SU-DHL-6 (cell line): ENCODE results near the gene KRT78.

ENCODE experiments used
- H2AFZ ChIP-seq: fragments of 200-600 bp; sonication (generic); 2 replicates; pipeline ENCODE4 v1.6.1; 2014; ENCODE audit warnings: low read depth, mild to moderate bottlenecking, moderate library complexity, mixed read lengths, antibody characterized with exemption, low read length; ENCODE audit not compliant: severe bottlenecking
- H3F3A ChIP-seq: fragments of 200-600 bp; shearing (Covaris generic); 2 replicates; pipeline ENCODE4 v1.6.0; 2016; ENCODE audit warnings: antibody characterized with exemption, mild to moderate bottlenecking; ENCODE audit not compliant: insufficient read depth
- H3K27ac ChIP-seq: fragments of 200-600 bp; sonication (generic); 2 replicates; pipeline ENCODE4 v1.5.1; 2016; ENCODE audit warnings: low read depth, mild to moderate bottlenecking, low read length, moderate library complexity, mixed read lengths
- H3K27me3 ChIP-seq: fragments of 200-600 bp; sonication (generic), shearing (Covaris generic); 2 replicates; pipeline ENCODE4 v1.6.0; 2014; ENCODE audit warnings: mild to moderate bottlenecking, low read length
- H3K36me3 ChIP-seq: fragments of 200-600 bp; sonication (generic); 2 replicates; pipeline ENCODE4 v1.6.1; 2014; ENCODE audit warnings: mild to moderate bottlenecking, low read length, mixed read lengths
- H3K4me2 ChIP-seq: fragments of 300-600, 200-600 bp; shearing (Covaris generic), sonication (generic); 2 replicates; pipeline ENCODE4 v1.6.0; 2014; ENCODE audit warnings: low read length, low read depth, mild to moderate bottlenecking; ENCODE audit not compliant: poor library complexity, severe bottlenecking
- H3K4me3 ChIP-seq: fragments of 200-600 bp; sonication (generic); 2 replicates; pipeline ENCODE4 v1.5.1; 2014; ENCODE audit warnings: antibody characterized with exemption, low read length, mild to moderate bottlenecking, mixed read lengths; ENCODE audit not compliant: insufficient read depth, poor library complexity, severe bottlenecking
- H3K79me2 ChIP-seq: fragments of 200-600 bp; sonication (generic); 2 replicates; pipeline ENCODE4 v1.6.1; 2014; ENCODE audit warnings: mild to moderate bottlenecking, low read length, moderate library complexity; ENCODE audit not compliant: insufficient read depth
- H3K9ac ChIP-seq: fragments of 200-600 bp; sonication (generic); 2 replicates; pipeline ENCODE4 v1.7.0; 2014; ENCODE audit warnings: mild to moderate bottlenecking, low read length
- H3K9me2 ChIP-seq: fragments of 200-600 bp; sonication (generic); replicated peaks from 2 replicates; pipeline ENCODE4 v1.6.1; 2014; ENCODE audit warnings: low read length; ENCODE audit not compliant: insufficient read depth
- H3K9me3 ChIP-seq: fragments of 200-600 bp; sonication (generic); 2 replicates; pipeline ENCODE4 v1.6.1; 2014; ENCODE audit warnings: low read length, mixed read lengths; ENCODE audit not compliant: insufficient read depth
- H4K20me1 ChIP-seq: fragments of 200-600 bp; sonication (generic); 2 replicates; pipeline ENCODE4 v1.6.1; 2014; ENCODE audit warnings: low read depth, mild to moderate bottlenecking, antibody characterized with exemption, low read length, moderate library complexity, mixed read lengths
- EZH2phosphoT487 ChIP-seq: fragments of 200-600 bp; sonication (generic), shearing (Covaris generic); conservative IDR thresholded peaks from 2 replicates; pipeline ENCODE4 v1.6.1; 2018; ENCODE audit warnings: mild to moderate bottlenecking, antibody characterized with exemption, low read length, moderate library complexity, mixed read lengths
- TF ChIP-seq, protein P1 (sequence below): fragments of 200-600 bp; sonication (generic); IDR thresholded peaks from one replicate; pipeline ENCODE4 v1.5.1; 2017; ENCODE audit warnings: antibody characterized with exemption, mild to moderate bottlenecking, low read length, moderate library complexity; ENCODE audit not compliant: insufficient read depth, poor library complexity, severe bottlenecking

The KRT78 gene

DNA sequence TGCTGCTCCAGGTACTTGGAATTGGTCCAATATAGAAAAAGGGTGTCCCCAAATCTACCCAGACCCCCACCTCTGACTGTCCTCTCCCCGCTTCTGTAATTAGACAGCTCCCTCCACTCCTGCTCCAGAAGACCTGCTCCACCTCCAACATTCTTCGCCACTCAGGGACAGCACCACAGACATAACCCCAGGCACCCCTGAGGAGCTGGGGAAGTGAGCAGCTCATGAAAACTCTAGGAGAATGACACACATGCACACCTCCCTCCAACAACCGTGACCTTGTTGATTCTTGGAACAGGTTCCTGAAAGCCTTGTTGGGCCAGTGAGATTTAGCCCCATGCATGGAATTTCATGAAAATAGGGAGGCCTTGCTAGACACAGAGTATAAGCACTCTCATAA is 43.1 kb downstream of the KRT78 start:
- H3K4me3 ChIP-seq: no peak overlapping the region
- no peaks in the 10 kb centered on the region for H3K27me3 ChIP-seq
- no peaks in the 10 kb centered on the region for H3K9me2 ChIP-seq
- no peaks in the 10 kb centered on the region for H3K79me2 ChIP-seq
- H3K27ac ChIP-seq: no peak overlapping the region
- TF ChIP-seq, protein P1, sequence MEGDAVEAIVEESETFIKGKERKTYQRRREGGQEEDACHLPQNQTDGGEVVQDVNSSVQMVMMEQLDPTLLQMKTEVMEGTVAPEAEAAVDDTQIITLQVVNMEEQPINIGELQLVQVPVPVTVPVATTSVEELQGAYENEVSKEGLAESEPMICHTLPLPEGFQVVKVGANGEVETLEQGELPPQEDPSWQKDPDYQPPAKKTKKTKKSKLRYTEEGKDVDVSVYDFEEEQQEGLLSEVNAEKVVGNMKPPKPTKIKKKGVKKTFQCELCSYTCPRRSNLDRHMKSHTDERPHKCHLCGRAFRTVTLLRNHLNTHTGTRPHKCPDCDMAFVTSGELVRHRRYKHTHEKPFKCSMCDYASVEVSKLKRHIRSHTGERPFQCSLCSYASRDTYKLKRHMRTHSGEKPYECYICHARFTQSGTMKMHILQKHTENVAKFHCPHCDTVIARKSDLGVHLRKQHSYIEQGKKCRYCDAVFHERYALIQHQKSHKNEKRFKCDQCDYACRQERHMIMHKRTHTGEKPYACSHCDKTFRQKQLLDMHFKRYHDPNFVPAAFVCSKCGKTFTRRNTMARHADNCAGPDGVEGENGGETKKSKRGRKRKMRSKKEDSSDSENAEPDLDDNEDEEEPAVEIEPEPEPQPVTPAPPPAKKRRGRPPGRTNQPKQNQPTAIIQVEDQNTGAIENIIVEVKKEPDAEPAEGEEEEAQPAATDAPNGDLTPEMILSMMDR: no peak
- TF ChIP-seq EZH2phosphoT487: no peak
- H3F3A ChIP-seq: no peaks in the 10 kb centered on the region
- no peak overlapping the region for H2AFZ ChIP-seq
- H3K9me3 ChIP-seq: no peaks in the 10 kb centered on the region
- no peak overlapping the region for H3K4me2 ChIP-seq
- H3K9ac ChIP-seq: no peak overlapping the region
- H3K36me3 ChIP-seq: no peaks in the 10 kb centered on the region
- H4K20me1 ChIP-seq: no peaks in the 10 kb centered on the region

DNA sequence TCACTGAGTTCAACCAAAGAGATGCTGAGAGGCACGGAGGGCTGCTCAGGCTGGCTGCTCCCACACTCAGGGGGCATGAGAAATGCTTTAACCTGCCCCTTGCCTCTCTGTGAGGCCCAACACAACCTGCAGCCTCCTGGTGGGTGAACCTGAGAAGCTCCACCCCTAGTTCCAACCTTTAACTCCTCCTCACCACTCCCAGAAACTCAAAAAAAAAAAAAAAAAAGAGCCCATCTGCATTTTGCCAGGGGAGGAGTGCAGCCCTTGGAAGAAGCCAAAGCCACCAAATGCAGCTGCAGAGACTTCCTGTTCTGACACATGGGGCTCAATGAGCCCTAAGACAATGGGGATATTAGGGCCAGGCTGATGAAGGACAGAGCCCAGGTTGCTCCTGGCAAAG is 43.8 kb downstream of the KRT78 start:
- no peak overlapping the region for H2AFZ ChIP-seq
- H3K4me3 ChIP-seq: no peak overlapping the region
- no peaks in the 10 kb centered on the region for H3K79me2 ChIP-seq
- no peaks in the 10 kb centered on the region for H3K36me3 ChIP-seq
- no peak overlapping the region for H3K4me2 ChIP-seq
- TF ChIP-seq, protein P1: no peak
- TF ChIP-seq EZH2phosphoT487: no peak
- H4K20me1 ChIP-seq: no peaks in the 10 kb centered on the region
- no peaks in the 10 kb centered on the region for H3K27me3 ChIP-seq
- H3F3A ChIP-seq: no peaks in the 10 kb centered on the region
- H3K9me2 ChIP-seq: no peaks in the 10 kb centered on the region
- H3K27ac ChIP-seq: no peak overlapping the region
- no peak overlapping the region for H3K9ac ChIP-seq
- no peaks in the 10 kb centered on the region for H3K9me3 ChIP-seq

DNA sequence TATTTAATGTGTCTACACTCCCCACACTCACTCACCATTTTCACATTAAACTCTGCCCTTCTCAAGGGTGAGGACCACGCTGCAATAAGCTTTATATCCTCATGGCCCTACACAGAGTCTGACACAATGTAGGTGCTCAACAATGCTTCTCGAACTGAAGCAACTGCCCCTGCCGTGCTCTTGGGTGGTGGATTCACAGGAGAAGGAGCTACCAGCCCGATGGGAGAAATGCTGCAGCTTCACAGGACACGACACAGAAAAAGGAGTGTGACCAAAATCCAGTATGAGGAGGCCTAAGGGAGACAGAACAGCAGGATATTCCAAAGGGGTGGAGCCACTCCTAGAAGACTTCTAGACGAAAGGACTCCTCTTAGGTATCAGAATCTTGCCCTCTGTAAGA is 46.4 kb downstream of the KRT78 start:
- H3K4me3 ChIP-seq: no peak overlapping the region
- no peaks in the 10 kb centered on the region for H3F3A ChIP-seq
- no peak overlapping the region for H3K27ac ChIP-seq
- H3K9ac ChIP-seq: no peak overlapping the region
- H2AFZ ChIP-seq: no peak overlapping the region
- peaks cover 3% of the 10 kb centered on the region; the same call in 1 of the 2 replicates for H3K27me3 ChIP-seq
- no peaks in the 10 kb centered on the region for H3K9me3 ChIP-seq
- H3K9me2 ChIP-seq: no peaks in the 10 kb centered on the region
- H3K79me2 ChIP-seq: no peaks in the 10 kb centered on the region
- no peak overlapping the region for H3K4me2 ChIP-seq
- H3K36me3 ChIP-seq: no peaks in the 10 kb centered on the region
- no peaks in the 10 kb centered on the region for H4K20me1 ChIP-seq
- TF ChIP-seq EZH2phosphoT487: no peak
- TF ChIP-seq, protein P1: no peak

DNA sequence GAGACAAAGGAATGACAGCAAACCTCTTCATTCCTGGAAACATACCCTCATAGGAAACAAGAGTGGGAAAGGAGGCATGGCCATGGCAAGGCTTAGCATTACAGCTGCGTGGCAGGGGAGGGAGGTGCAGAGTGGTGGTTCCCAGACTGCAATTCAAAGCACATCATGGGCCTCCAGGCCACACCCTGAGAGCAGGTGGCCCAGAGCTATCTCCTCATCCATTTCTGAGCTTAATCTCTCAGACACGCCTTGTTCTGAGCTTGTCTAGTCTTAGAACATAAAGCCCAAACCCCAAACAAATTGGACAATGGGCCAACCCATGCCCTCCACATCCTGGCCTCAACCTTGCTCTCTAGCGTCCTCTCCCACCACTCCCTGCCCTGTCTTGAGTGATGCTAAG is 47.0 kb downstream of the KRT78 start:
- Histone ChIP-seq H3K9me2 (no peaks in the 10 kb centered on the region), H4K20me1 (no peaks in the 10 kb centered on the region), H3K79me2 (no peaks in the 10 kb centered on the region), H2AFZ (no peak overlapping the region), H3K4me2 (no peak overlapping the region), H3K27ac (no peak overlapping the region), H3K27me3 (peaks cover 3% of the 10 kb centered on the region; the same call in 1 of the 2 replicates), H3K4me3 (no peak overlapping the region), H3K36me3 (no peaks in the 10 kb centered on the region), H3F3A (no peaks in the 10 kb centered on the region), H3K9ac (no peak overlapping the region), H3K9me3 (no peaks in the 10 kb centered on the region)
- TF ChIP-seq, protein P1: no peak
- no peak for TF ChIP-seq EZH2phosphoT487
